Measurements from ENCODE around the gene CLRN1.
A peak's percentile ranks its signal among the peaks of the same experiment; 100 is the strongest.

CLRN1 gene

DNA sequence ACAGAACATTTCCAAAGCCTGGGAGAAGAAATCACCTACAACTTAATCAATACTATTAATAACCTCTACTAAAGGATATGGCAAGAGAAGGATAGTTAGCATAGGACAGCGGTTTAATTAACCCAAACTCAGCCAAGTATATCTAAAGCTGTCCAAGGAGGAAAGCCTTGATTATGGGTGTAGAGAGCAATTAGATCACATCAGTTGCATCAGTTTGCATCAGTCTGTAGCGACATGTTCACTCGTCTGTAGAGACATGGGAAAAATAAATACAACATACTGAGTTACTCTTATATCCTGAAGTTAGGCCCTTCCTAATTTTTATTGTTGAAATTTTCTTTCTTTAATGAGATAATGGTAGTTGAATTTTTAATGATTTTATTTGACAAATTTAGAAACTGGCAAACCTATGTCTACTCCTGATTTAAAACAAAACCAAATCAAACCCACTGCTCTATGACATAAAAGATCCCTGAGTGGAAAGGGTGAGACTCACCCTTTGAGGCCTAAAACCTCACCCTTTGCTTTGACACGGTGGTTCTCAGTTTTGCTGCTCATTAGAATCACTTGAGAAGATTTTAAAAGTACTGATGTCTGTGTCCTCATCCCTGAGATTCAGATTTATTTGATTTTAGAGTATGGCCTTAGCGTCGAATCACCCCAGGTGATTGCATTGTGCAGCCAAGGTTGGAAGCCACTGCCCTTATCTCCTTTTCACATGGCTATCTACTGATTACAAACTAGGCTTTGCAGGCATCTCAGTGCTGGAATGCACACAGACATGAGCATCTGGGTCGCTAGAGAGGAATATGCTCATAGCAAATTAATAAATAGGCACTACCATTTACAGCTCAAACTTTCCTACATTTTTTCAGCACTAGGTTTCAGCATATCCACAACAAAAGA lies 2.8 kb upstream of the CLRN1 start:
- no peak for DNase-seq

DNA sequence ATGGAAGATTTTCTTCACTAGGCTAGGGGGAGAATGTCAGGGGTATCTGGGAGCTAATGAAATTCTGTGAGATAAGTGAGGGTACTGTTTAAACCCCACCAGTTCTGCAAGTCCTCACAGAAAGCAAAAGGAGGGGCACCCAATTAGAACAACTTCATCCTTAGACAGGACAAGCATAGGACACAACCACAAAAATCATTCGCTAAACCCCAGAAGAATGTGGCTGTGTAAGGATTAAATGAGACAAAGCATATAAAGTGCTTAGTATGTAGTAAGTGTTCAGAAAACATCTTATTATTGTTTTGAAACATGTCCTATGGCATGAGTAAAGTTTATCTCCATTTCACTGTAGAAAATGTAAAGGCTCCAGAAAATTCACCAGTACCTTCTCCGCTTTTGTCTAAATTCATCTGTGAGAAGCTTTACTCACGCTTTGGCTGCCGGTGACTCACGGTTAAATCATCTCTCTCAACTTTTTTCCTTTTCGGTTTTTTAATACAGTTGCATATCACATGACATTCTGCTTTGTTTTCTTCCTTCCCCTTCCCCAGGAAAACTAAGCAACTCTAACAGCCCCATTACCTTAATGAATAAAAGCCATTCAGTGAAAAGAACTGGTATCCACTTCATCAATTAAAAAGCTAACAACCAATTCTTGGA lies 1.7 kb downstream of the CLRN1 start:
- no peak for DNase-seq

DNA sequence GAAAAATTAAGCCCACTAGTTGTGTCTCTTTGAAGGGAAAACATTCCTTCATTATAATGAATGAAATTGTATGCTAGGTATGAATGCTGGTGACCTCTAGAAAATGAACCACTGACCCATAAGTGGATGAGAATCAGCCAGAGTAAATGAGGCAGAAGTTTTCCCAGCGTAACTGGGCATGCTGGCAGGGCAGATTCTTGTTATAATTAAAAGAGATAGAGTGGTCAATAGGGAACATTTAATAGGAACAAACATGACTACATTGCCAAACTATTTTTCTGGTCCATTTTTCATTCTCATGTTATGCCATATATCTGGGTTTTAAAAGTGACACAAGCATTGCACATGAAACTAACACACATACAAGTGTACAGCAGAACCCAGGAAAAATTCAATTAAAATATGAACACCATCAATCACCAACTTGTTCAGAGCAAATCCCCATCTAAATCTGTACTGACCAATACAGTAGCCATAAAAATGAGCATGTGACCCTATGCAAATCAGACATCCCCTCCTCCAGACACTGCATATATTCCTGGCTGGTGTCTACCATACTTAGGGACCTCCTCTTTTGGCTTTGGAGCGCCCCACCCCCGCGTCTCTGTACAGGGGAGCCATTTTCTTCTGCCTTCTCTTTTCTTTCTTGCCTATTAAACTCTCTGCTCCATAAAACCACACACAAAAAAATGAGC lies 4.0 kb downstream of the CLRN1 start:
- no peak for DNase-seq

DNA sequence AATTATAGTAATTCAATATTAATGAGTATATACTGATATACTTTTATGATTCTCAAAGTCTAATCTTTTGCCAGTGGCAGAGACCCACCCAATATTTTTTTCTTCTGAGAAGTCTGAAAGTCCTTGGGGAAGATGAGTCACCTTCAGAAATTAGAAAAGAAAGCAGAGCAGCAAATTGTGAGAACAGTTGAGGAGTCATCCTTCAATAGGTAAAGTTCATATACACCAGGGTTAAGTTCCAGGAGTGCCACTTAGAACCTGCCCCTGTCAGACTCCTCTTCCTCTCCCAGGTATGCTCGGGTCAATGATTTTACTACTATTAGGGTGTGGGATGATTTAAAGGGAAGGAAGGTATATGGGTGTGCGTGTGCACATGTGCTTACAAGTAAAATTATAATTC lies 7.1 kb downstream of the CLRN1 start:
- no peak for DNase-seq

DNA sequence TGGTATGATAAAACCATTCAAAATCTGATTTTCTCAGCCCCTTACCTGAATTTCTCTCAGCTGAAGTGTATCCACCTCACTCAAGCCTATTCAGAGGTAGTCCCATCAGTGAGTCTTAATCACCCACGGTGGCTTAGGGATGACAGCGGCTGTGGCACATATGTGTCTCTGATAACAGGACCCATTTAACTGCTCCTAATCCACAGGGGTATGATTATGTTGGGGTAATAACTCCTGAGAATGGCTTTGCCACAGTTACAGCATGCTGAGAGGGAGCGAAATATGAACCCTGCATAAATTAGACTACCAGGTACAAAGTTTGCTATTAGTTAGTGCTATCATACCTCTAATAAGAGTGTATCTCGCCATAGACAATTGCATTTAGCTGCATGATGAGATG lies 10.6 kb downstream of the CLRN1 start:
- no peak for DNase-seq

DNA sequence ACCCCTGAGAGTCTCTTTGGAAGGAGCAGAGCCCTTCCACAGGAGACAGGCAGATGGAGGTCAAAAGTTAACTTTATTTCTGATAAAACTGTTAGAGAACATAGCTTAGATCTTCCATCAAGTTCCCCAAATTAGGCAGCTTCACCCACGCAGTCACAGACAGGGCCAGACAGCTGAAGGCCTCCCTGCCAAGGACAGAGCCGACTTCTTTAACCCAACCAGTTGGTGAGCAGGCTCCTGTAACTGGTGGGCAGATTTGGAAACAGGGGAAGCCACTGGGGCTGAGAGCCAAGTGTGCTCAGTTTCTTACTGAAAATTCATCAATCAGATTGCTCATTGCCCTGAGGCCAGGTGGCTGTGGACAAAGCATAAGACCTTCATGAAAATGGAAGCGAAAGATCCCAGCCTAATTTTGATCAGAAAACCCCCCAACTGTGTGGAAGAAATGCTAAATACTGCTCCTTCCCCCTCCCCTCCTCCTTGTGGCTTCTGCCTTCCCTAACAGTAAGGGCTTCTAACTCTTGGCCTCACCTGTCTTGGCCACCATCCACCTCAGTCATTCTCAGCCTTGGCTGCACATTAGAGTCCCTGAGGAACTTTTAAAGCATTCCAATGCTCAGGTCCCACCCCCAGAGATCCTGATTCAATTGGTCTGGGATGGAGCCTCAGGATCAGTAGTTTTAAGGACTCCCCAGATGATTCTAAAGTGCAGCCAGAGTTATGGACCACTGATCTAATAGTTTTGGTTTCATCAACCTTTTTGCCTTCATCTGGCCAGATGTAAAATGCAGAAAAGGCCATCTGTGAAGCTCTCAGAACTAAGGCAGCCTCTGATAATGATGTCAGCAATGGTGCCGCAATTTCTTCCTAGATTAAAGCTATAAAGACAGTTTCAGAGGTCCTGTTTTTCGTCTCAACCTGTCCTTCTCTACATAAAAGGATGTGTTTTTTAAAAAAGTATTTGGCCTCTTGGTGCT lies 11.5 kb downstream of the CLRN1 start:
- DNase-seq: no peak

DNA sequence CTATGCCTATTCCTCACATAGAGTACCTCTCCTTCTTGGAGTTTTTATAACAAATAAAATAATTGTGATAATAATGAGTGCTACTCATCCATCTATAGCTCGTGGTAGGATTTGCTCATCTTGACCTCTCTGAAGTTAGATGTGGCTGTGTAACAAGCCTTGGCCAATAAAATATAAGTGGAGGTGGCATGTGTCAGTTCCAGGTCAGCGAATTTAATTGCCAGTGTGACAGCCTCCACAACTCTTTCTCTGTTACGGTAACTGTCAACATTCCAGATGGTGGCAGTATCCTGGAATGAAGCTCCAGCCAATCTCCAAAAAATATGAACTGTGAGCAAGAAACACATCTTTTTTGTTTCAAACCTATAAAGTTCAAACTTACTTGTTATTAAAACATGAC lies 13.8 kb downstream of the CLRN1 start:
- DNase-seq: no peak

DNA sequence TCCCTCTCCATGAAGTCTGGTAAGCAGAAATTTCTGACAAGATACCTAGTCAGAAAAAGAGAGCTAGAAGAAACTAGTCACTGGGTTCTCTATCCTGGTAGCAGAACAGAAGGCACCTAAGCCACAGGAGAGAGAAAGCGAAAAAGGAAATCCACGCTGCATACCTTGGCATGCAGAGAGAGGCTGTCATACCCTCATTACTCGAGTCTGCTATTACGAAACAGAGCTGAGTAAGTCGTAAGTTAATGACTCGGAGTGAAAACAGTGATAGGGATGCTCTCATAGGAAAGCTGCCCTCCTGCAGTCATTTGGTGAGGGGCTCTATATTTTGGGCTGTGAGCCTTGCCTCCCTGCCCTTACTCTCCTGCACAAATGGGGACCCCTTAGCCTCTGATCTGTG lies 16.2 kb downstream of the CLRN1 start:
- DNase-seq: no peak

DNA sequence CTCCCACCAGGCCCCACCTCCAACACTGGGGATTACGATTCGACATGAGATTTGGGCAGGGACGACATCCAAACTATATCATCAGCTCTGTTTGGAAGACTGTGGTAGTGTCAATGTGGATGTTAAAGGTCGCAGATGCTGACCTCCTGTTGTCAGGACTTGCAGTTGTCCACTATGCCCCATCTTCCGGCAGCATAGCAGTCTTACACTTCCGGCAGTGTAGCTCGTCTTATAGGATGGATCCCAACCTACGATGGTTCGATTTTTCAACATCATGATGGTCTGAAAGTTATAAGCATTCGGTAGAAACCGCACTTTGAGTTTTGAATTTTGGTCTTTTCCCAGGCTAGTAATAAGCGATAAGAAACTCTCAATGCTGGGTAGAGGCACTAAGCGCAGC lies 20.6 kb downstream of the CLRN1 start:
- DNase-seq: no peak

DNA sequence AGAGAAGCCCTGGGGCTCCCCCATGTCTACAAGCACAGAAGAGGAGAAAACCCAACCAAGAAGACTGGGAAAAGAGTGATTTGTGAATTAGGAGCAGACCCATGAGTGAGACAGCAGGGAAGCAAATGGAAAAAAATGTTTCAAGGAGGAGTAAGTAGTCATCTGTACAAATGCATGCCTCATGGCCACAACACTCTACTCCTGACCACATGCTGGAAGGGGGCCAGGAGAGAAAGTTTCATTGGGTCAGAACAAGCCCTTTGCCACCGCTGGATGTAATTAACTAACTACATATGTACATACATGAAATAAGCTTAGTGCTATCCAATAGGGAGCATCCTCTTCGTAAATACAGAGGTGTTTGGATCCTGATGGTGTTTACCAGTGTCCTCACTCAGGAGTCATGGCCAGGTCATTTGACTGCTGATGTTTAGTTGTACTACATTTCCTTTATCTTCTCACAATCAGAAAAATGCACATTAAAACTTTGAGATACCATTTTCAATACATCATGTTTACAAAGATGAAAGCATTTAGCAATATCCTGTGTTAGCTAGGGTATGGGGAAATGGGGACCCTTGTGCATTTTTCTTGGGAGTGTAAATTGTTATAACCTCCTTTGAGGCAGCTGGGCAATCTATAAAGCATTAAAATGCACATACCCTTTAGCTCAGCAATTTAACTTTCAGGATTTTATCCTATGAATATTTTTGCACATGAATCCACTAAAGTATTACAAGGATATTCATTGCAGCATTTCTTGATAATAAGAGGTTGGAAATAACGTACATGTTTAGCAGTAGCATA lies 27.1 kb downstream of the CLRN1 start:
- no peak for DNase-seq

DNA sequence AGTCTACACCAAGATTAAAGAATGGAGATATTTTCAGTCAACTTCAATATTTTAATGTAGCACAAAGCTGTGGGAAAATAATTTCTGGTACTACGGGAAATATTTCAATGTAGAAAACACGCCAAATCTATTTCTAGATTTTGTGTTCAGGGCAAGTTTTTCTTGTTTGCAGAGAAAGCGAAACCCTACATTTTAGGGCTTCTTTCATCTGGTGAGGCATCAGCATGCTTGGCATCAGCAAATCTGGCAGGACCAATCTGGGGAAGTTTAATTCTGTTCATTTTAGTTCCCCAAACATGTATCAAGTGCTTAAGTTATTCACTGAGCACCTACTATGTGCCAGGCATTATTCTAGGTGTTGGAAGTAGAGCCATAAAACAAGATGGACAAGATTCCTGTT lies 30.3 kb downstream of the CLRN1 start:
- no peak for DNase-seq

DNA sequence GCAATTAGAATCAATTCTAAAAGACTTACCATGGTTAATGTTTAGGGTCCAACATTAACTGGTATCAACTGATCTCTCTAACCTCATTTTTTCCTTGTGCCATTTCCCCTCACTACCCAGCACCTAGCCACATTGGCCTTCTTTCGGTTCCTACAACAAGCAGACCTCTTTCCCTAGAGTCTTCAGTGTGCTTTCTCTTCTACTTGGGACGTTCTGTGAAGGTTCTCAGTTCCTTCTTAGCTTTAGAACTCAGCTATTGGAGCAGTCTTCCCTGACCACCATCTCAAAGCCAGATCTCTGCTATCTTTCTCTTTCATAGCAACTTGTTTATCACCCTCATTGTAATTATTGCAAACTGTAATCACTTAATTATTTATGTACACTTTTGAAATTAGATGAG lies 35.8 kb downstream of the CLRN1 start:
- no peak for DNase-seq

DNA sequence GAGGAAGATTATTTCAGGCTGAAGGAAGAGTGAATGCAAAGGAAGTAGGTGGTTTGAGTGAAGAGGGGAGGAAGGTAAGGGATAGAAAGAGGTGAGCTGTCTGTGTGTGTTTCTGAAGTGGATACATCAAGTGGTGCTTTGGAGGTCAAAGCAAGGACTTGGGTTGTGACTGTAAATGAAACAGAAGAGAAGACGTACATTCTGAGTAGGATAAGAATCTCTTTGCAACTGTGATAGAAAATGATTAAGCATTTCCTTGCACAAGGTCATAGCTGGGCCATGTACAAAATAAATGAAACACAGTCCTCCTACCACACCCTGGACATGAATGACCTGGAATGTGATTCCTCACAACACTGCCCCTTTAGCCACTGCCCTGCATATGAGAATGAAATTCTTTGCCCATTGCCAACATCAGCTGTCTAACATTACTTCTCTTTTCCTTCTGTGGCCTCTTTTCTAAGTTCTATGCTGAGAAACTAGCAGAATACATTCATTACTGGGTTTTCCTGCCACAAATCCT lies 39.0 kb downstream of the CLRN1 start:
- DNase-seq: no peak

DNA sequence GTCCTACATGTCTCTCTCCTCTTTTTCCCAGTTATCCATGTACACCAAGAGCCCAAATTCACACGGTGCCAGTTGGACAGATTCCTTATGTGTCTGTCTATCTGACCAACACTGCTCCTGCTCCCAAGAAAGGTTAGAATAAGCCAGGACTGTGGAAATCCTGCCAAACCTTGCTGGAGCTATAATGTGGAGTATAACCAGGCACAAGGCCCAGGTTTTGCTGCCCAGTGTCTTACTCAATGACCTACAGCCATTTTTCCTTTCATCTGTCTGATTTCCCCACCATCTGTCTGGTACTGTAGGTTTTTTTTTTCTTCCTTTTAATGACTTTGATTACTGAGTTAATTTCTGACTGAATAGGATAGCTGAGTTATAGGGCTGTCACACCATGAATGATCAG lies 40.8 kb downstream of the CLRN1 start:
- no peak for DNase-seq

DNA sequence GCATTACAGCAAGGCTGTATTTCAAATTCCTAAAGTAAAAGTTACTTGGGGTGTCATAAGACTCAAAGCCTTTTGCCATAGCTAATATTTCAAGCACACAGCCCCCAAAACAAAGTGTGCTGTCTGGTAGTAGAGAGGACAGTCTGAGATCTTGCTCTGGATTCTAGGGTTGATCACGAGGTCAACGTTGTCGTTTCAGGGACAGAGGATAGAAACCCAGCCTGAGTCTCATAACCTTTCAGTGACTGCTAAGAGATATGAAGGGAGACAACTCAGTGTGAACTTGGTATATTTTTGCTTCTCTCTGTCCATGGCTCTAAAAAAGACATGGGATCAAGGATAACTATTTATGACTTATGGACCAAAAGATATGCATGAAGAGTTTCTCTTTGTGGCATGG lies 41.7 kb downstream of the CLRN1 start:
- DNase-seq: no peak

DNA sequence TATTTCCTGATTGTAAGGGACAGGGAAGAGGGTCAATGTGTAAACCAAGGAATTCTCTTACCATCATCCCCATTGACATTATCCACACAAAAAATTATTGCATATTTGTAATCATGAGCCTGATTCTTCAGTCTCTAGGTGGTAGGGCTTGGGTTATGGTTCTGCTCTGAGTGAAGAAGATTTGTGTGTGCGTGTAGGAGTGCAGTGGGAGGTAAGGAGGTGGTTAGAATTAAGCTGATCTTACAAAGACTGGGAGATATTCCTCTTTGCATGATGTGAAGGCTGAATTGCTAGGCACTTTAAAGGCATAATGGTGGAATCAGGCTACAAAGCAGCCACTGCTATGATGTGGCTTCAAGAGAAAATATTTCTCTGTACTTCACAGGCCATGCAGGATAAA lies 44.3 kb downstream of the CLRN1 start:
- DNase-seq: no peak

DNA sequence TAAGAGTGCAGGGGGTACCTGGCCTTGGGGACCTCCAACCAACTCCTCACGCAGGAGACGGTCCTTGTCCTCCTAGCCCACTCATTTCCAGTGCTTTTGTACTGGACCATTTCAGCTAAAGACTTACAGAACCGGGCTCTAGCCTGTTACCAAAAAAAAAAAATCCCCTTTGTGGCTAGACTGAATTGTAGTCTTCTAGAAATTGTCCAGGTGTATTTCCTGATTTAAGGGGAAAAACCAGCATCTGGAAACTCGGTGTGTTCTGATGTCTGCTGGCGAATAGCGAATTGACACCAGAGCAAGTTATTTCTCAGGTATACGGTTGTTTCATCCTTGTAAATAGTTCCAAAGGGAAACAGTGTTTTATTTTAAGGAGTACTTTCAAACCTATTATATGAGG lies 46.2 kb downstream of the CLRN1 start:
- DNase-seq: no peak

DNA sequence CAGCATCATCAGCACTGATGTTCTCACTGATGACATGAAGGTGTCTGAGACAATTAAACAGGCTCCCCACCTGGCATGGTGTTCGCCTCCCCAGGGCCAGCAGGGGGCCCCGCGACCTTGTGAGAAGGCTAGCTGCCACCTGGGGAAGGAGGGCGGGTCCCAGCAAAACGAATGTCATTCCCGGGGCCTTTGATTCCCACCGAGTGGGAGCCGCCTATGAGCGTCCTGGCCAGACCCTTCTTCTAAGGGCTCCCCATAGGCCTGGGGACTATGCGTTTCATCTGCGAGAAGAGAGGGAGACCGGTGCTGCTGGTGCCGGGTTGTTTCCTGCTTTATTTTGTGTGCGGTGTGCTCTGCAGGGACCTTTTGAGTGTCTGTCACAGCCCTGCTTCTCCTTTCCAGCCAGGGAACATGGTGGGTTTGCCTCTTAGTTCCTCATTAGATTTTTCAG lies 46.8 kb downstream of the CLRN1 start:
- peak; percentile 73 to 79 for DNase-seq

DNA sequence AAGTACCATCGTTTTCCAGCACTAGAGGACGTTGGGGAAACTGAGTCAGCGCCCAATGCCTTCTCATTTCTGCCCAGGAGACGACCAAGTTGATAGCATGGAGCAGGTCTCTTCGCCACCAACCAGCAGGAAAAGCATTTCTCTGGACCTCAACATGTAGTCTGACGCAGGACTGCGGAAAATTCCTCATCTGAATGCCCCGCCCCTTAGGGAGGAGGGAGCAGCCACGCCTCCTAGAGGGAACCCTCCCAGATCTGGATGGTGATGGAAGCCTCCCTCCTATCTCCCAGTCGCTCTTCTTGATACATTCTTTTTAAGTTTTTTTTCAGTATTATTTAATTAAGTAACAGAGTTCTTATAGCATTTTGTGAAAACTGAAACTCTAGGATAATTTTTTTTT lies 49.9 kb downstream of the CLRN1 start:
- DNase-seq: no peak

DNA sequence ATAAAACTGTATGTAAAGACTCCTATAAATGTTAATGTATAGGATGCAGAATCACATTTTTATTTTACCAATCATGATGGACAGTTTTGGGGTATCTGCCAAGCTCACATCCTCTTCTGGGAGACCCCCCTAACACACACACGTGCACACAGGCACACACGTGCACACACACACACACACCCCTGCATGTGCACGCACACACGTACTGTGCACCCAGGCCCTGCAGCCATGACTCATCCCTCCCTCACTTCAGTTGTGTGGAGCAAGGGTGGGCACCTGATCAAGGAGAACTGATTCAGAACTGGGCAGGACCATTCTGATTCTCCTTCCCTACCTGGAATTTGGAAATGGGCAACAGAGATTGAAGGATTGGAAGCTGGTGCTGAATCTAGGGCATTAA lies 51.3 kb downstream of the CLRN1 start:
- no peak for DNase-seq

DNA sequence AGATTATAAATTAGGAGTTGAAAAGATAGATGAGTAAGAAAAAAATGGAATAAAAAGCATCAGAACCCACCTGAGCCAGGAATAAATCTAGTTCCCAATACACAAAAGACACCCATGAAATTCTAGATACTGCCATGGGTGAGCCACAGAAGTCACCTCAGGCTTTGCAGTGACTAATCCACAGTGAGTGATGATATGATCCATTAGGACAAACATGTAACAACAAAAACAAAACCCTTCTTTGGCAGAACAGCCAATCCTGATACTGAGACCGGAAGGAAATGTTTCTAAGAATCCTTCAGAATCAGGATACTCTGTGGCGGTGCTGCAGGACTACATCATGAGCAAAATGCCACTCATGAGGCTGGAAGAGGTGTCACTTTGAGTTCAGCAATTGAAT lies 52.3 kb downstream of the CLRN1 start:
- no peak for DNase-seq

DNA sequence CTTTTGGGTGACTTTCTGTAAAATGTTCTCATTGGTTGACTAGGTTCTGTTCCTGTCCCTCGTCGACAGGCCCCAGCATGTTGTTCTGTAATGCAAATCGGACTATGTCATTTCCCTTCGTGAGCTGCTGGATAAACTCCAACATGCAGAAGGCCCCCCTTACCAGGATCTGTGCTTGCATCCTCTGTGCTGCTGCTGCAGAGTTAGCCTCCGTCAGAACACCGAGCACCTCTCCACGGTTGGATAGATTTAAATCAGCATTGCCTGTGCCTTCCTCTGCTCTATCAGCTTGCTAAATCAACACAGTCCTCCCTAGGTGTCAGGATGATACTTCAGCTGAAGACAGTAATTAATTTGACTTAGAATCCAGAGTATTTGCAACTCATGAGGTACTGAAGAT lies 54.6 kb downstream of the CLRN1 start:
- no peak for DNase-seq
